ENCODE measurements around the gene AFF2. TPM values are rescaled to one million over a fixed set of nuclear protein-coding genes. Genes with fewer than 3 reads are reported as not detected.

The AFF2 gene
- total RNA-seq, 1 donor from 2014 or later = 13.4 TPM

GRCh38 chrX:148474030-148474429 lies 26.4 kb upstream of the AFF2 start:
- Histone ChIP-seq H3K9me3 (no peaks in the 10 kb centered on the region), H3K36me3 (no peaks in the 10 kb centered on the region), H3K27me3 (no peaks in the 10 kb centered on the region), H3K4me1 (no peaks in the 10 kb centered on the region), H3K4me3 (no peak overlapping the region), H3K27ac (no peak overlapping the region)
- intact Hi-C loops (cut with DNase I) = no loop called here
- no peak for DNase-seq
- TF ChIP-seq CTCF (IDR thresholded peaks at IDR 0.05) = no peak
- no peak for ATAC-seq

GRCh38 chrX:148492057-148492456 lies 8.4 kb upstream of the AFF2 start:
- DNase-seq = no peak
- no peaks in the 10 kb centered on the region for H3K36me3 ChIP-seq
- no peak overlapping the region for H3K27ac ChIP-seq
- no peaks in the 10 kb centered on the region for H3K9me3 ChIP-seq
- H3K4me3 ChIP-seq = no peak overlapping the region
- ATAC-seq = no peak
- intact Hi-C loops (cut with DNase I) = no loop called here
- H3K4me1 ChIP-seq = no peaks in the 10 kb centered on the region
- TF ChIP-seq CTCF (IDR thresholded peaks at IDR 0.05) = no peak
- no peaks in the 10 kb centered on the region for H3K27me3 ChIP-seq

GRCh38 chrX:148495176-148495575 lies 5.2 kb upstream of the AFF2 start:
- Histone ChIP-seq H3K27ac (no peak overlapping the region), H3K36me3 (no peaks in the 10 kb centered on the region), H3K9me3 (no peaks in the 10 kb centered on the region), H3K4me3 (no peak overlapping the region), H3K27me3 (no peaks in the 10 kb centered on the region), H3K4me1 (no peaks in the 10 kb centered on the region)
- intact Hi-C loops (cut with DNase I) = no loop called here
- DNase-seq (no peak), ATAC-seq (no peak)
- no peak for TF ChIP-seq CTCF (IDR thresholded peaks at IDR 0.05)

GRCh38 chrX:148498067-148498466 lies 2.4 kb upstream of the AFF2 start:
- Histone ChIP-seq H3K4me3 (no peak overlapping the region), H3K9me3 (no peaks in the 10 kb centered on the region), H3K27me3 (peaks cover 10% of the 10 kb centered on the region), H3K36me3 (no peaks in the 10 kb centered on the region), H3K4me1 (peaks cover 8% of the 10 kb centered on the region), H3K27ac (no peak overlapping the region)
- no peak for ATAC-seq
- TF ChIP-seq CTCF (IDR thresholded peaks at IDR 0.05) = no peak
- no peak for DNase-seq
- intact Hi-C loops (cut with DNase I) = no loop called here

- Histone ChIP-seq H3K27me3 (peaks cover 10% of the 10 kb centered on the region), H3K4me3 (peak overlapping the region; percentile 23), H3K36me3 (no peaks in the 10 kb centered on the region), H3K4me1 (peaks cover 8% of the 10 kb centered on the region), H3K27ac (no peak overlapping the region), H3K9me3 (no peaks in the 10 kb centered on the region)
- no peak for TF ChIP-seq CTCF (IDR thresholded peaks at IDR 0.05)
- intact Hi-C loops (cut with DNase I) = no loop called here
- no peak for DNase-seq
- no peak for ATAC-seq
Observed at GRCh38 chrX:148499638-148500422, 587 bp upstream of the AFF2 start.

Data from upper lobe of right lung (tissue), 1 donor.